Measurements from ENCODE around the gene CTNNA2.

Gene CTNNA2

DNA sequence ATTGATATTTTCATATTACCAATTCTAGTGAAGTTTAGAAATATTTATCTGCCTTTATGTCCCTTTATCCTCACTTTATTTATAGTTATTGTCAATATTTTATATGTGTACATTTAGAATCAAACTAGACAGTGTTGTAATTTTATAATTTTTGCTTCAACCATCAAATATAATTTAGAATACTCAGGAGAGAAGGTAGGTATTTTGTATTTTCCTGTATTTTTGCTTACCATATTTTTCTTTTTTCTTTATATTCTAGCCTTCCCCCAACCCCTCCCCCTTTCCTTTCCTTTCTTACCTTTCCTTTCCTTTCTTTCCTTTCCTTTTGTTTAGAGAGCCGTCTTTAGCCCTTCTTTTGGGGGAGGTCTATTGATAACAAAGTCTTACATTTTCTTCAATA is 651.5 kb downstream of the CTNNA2 start:
- Histone ChIP-seq H4K20me1 (ENCODE audit: insufficient read depth, low read length) (no peaks in the 10 kb centered on the region), H3K79me2 (ENCODE audit: insufficient read depth, low read length) (no peaks in the 10 kb centered on the region), H3K36me3 (ENCODE audit: insufficient read depth, low read length) (no peaks in the 10 kb centered on the region), H2AFZ (ENCODE audit: low read depth, low read length) (no peak overlapping the region), H3K4me2 (ENCODE audit: insufficient read depth, low read length) (no peak overlapping the region), H3K9me3 (ENCODE audit: insufficient read depth, low read length, severe bottlenecking) (no peaks in the 10 kb centered on the region), H3K27ac (ENCODE audit: low read length) (no peak overlapping the region), H3K4me3 (ENCODE audit: low read depth in 1 of 2, low read length in 2 of 2) (no peak overlapping the region), H3K27me3 (ENCODE audit: insufficient read depth, low read length, poor library complexity) (no peaks in the 10 kb centered on the region), H3K9ac (ENCODE audit: low read depth, low read length) (no peak overlapping the region), H3K4me1 (ENCODE audit: insufficient read depth, low read length) (no peaks in the 10 kb centered on the region)
- DNase-seq (no peak), ATAC-seq (ENCODE audit: insufficient read depth, low read depth) (no peak)
- TF ChIP-seq CTCF (IDR thresholded peaks at IDR 0.05; ENCODE audit: borderline replicate concordance, extremely low read depth, low read length, poor library complexity, severe bottlenecking) (no peak), EZH2 (IDR thresholded peaks at IDR 0.05; ENCODE audit: borderline replicate concordance, low read depth, low read length, severe bottlenecking) (no peak)

- Histone ChIP-seq H3K9ac (ENCODE audit: low read depth, low read length) (no peak overlapping the region), H3K27me3 (ENCODE audit: insufficient read depth, low read length, poor library complexity) (no peaks in the 10 kb centered on the region), H2AFZ (ENCODE audit: low read depth, low read length) (no peak overlapping the region), H3K4me1 (ENCODE audit: insufficient read depth, low read length) (no peaks in the 10 kb centered on the region), H3K4me3 (ENCODE audit: low read depth in 1 of 2, low read length in 2 of 2) (no peak overlapping the region), H3K27ac (ENCODE audit: low read length) (no peak overlapping the region), H4K20me1 (ENCODE audit: insufficient read depth, low read length) (no peaks in the 10 kb centered on the region), H3K9me3 (ENCODE audit: insufficient read depth, low read length, severe bottlenecking) (peaks cover 2% of the 10 kb centered on the region), H3K79me2 (ENCODE audit: insufficient read depth, low read length) (no peaks in the 10 kb centered on the region), H3K36me3 (ENCODE audit: insufficient read depth, low read length) (no peaks in the 10 kb centered on the region), H3K4me2 (ENCODE audit: insufficient read depth, low read length) (no peak overlapping the region)
- ATAC-seq (ENCODE audit: insufficient read depth, low read depth) (no peak), DNase-seq (no peak)
- TF ChIP-seq EZH2 (IDR thresholded peaks at IDR 0.05; ENCODE audit: borderline replicate concordance, low read depth, low read length, severe bottlenecking) = no peak
- TF ChIP-seq CTCF (IDR thresholded peaks at IDR 0.05; ENCODE audit: borderline replicate concordance, extremely low read depth, low read length, poor library complexity, severe bottlenecking) = no peak
Measured at GRCh38 chr2:80166483-80167171, 653.8 kb downstream of the CTNNA2 start.

GRCh38 chr2:80167284-80167808 is 654.5 kb downstream of the CTNNA2 start:
- Histone ChIP-seq H3K4me3 (ENCODE audit: low read depth in 1 of 2, low read length in 2 of 2) (no peak overlapping the region), H3K79me2 (ENCODE audit: insufficient read depth, low read length) (no peaks in the 10 kb centered on the region), H2AFZ (ENCODE audit: low read depth, low read length) (no peak overlapping the region), H3K4me2 (ENCODE audit: insufficient read depth, low read length) (no peak overlapping the region), H3K27me3 (ENCODE audit: insufficient read depth, low read length, poor library complexity) (no peaks in the 10 kb centered on the region), H3K9ac (ENCODE audit: low read depth, low read length) (no peak overlapping the region), H3K9me3 (ENCODE audit: insufficient read depth, low read length, severe bottlenecking) (peaks cover 2% of the 10 kb centered on the region), H3K36me3 (ENCODE audit: insufficient read depth, low read length) (no peaks in the 10 kb centered on the region), H3K27ac (ENCODE audit: low read length) (no peak overlapping the region), H3K4me1 (ENCODE audit: insufficient read depth, low read length) (no peaks in the 10 kb centered on the region), H4K20me1 (ENCODE audit: insufficient read depth, low read length) (no peaks in the 10 kb centered on the region)
- no peak for TF ChIP-seq CTCF (IDR thresholded peaks at IDR 0.05; ENCODE audit: borderline replicate concordance, extremely low read depth, low read length, poor library complexity, severe bottlenecking)
- TF ChIP-seq EZH2 (IDR thresholded peaks at IDR 0.05; ENCODE audit: borderline replicate concordance, low read depth, low read length, severe bottlenecking) = no peak
- ATAC-seq (ENCODE audit: insufficient read depth, low read depth) (no peak), DNase-seq (no peak)
